Thoracic aorta (tissue), 2 donors: Measurements from ENCODE around the gene MBD3. TPM values are rescaled to one million over a fixed set of nuclear protein-coding genes. Genes with fewer than 3 reads are reported as not detected.

ENCODE experiments used
- ATAC-seq: fragments of 150-250 bp; one replicate; pipeline ENCODE4 v1.8.0; 2017; ENCODE audit warnings: low read depth; ENCODE audit not compliant: insufficient number of reproducible peaks, low FRiP score
- DNase-seq: peaks from one replicate; pipeline ENCODE4 v3.0.0-alpha.2; 2020; ENCODE audit warnings: low spot score
- H3K27ac ChIP-seq, 2 donors: fragments of 200-600 bp; sonication (generic); 1 replicate in 1 of 2; 2 replicates in 1 of 2; pipeline ENCODE4 v1.5.1; 2016; ENCODE audit warnings: mild to moderate bottlenecking in 2 of 2, moderate library complexity in 2 of 2
- H3K27me3 ChIP-seq: fragments of 200-600 bp; sonication (generic); replicated peaks from 2 replicates; pipeline ENCODE4 v1.6.0; 2016; ENCODE audit warnings: mild to moderate bottlenecking; ENCODE audit not compliant: insufficient read depth
- H3K36me3 ChIP-seq: fragments of 200-600 bp; sonication (generic); one replicate; pipeline ENCODE4 v1.5.1; 2016
- H3K4me1 ChIP-seq, 2 donors: fragments of 200-600 bp; sonication (generic); 1 replicate in 1 of 2; 2 replicates in 1 of 2; pipeline versions ENCODE4 v1.5.1 to v1.6.0; 2016; ENCODE audit warnings: low read depth in 2 of 2, mild to moderate bottlenecking in 1 of 2; ENCODE audit not compliant: control insufficient read depth in 1 of 2
- H3K4me3 ChIP-seq: fragments of 200-600 bp; sonication (generic); 2 replicates; pipeline ENCODE4 v1.5.1; 2016; ENCODE audit warnings: mild to moderate bottlenecking
- H3K9me3 ChIP-seq: fragments of 200-600 bp; sonication (generic); 2 replicates; pipeline ENCODE4 v1.5.1; 2016
- total RNA-seq, 2 donors: library from RNA; depleted of rRNA; stranded (reverse); fragments of >200 nt; gene quantifications; one replicate each; pipeline versions ENCODE4 v1.1.0 to v1.2.3, GENCODE V29; 2016
- TF ChIP-seq, protein P1 (sequence below): fragments of 200-600 bp; sonication (generic); IDR thresholded peaks from one replicate; pipeline ENCODE4 v1.5.1; 2019; ENCODE audit warnings: antibody characterized with exemption

The MBD3 gene
- total RNA-seq, 2 donors from 2014 or later, result 97.8 to 102 TPM

DNA sequence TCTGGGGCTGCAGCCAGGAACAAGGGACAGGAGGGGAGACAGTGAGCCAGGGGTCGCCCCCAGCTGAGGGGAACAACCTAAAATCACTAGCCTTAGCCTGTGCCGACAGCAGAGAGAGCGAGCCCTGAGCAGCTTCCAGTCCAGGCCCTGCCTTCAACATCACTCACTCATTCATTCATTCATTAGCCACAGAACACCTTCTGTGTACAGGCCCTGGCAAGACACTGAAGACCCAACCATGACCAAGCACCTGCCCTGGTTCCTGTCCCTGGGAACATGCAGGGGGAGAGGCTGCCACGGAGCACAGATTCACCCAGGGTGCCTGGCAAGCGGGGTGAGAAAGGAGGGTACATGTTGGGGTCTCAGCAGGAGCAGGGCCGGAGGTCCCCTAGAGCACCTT lies 29.4 kb downstream of the MBD3 start:
- Histone ChIP-seq H3K27me3 (no peaks in the 10 kb centered on the region), H3K27ac (no peak overlapping the region), H3K9me3 (no peaks in the 10 kb centered on the region), H3K36me3 (no peaks in the 10 kb centered on the region), H3K4me3 (no peak overlapping the region), H3K4me1 (peaks cover 0 to 9% of the 10 kb centered on the region in 2 donors)
- DNase-seq, result no peak
- ATAC-seq, result no peak
- TF ChIP-seq, protein P1, sequence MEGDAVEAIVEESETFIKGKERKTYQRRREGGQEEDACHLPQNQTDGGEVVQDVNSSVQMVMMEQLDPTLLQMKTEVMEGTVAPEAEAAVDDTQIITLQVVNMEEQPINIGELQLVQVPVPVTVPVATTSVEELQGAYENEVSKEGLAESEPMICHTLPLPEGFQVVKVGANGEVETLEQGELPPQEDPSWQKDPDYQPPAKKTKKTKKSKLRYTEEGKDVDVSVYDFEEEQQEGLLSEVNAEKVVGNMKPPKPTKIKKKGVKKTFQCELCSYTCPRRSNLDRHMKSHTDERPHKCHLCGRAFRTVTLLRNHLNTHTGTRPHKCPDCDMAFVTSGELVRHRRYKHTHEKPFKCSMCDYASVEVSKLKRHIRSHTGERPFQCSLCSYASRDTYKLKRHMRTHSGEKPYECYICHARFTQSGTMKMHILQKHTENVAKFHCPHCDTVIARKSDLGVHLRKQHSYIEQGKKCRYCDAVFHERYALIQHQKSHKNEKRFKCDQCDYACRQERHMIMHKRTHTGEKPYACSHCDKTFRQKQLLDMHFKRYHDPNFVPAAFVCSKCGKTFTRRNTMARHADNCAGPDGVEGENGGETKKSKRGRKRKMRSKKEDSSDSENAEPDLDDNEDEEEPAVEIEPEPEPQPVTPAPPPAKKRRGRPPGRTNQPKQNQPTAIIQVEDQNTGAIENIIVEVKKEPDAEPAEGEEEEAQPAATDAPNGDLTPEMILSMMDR, result no peak

DNA sequence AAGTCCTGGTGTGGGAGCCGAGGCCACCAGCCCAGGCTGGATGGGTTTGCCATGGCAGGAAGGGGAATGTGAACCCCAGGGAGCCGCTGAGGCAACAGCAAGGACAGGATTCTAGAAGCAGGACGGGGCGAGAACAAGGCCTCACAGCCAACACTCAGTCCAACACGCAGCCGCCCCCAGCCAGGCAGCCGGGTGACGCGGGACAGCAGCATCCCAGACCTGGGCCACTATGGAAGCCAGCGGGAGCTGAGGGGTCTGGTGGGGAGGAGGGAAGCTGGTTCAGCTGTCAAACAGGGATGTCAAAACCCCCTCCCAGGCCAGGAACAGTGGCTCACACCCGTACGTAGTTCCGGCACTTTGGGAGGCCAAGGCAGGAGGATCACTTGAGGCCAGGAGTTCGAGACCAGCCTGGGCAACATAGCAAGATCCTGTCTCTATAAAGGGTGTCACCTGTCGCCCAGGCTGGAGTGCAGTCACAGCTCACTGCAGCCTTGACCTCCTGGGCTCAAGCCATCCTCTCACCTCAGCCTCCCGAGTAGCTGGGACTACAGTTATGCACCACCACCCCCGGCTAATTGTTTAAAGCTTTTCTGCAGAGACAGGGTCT lies 31.3 kb downstream of the MBD3 start:
- Histone ChIP-seq H3K36me3 (no peaks in the 10 kb centered on the region), H3K27ac (no peak overlapping the region), H3K4me3 (no peak overlapping the region), H3K4me1 (peaks cover 0 to 6% of the 10 kb centered on the region in 2 donors), H3K27me3 (no peaks in the 10 kb centered on the region), H3K9me3 (no peaks in the 10 kb centered on the region)
- TF ChIP-seq, protein P1, result no peak
- ATAC-seq (no peak), DNase-seq (no peak)

DNA sequence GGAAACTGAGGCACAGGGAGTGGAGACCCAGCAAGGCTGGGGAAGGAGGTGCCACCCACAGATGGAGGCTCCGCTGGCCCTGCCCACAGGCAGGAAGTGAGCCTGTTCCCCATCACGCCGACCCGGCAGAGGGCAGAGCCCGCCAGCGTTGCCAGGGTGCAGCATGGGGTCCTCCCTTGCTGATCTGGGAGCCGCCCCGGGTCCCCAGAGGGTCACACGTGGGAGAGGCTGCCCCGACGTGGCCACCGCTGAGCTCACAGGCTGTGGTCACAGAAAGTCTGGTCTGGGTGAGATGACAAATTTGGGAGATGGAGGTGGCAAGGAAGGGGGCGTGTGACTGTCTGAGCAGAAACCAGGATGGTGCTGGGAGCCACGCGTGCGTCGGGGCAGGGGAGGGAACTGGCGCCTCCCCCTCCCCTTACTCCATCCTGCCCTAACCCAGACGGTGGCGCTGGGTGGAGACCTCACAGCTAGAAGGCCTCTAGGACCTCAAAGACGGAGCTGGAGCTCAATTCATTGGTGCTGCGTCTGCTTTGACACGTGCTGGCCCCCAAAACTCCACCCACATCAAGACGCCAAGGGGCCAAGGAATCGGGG lies 32.3 kb downstream of the MBD3 start:
- H3K27ac ChIP-seq, result no peak overlapping the region
- TF ChIP-seq, protein P1, result no peak
- no peaks in the 10 kb centered on the region for H3K4me1 ChIP-seq
- H3K36me3 ChIP-seq, result no peaks in the 10 kb centered on the region
- no peak for DNase-seq
- no peaks in the 10 kb centered on the region for H3K27me3 ChIP-seq
- ATAC-seq, result no peak
- no peaks in the 10 kb centered on the region for H3K9me3 ChIP-seq
- no peak overlapping the region for H3K4me3 ChIP-seq

DNA sequence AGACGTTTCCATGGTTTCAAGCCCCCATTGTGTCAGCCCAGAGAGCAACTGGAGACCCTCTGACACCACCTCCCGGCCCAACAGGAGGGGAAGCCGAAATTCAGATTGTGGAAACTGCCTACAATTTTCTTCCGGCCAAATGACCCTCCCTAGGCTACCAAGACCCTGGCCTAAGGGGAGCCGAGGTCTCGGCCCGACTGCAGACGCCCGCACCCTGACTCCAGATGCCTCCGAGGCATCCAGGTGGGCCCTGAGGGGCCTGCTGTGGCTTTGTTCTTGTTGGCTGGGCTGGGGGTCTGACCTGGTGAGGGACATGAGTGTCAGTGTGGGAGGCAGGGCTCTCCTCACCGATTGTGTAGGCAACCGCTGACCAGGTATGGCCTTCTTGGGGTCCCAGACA lies 34.1 kb downstream of the MBD3 start:
- Histone ChIP-seq H3K4me3 (no peak overlapping the region), H3K27me3 (no peaks in the 10 kb centered on the region), H3K36me3 (no peaks in the 10 kb centered on the region), H3K4me1 (no peaks in the 10 kb centered on the region), H3K27ac (no peak overlapping the region), H3K9me3 (no peaks in the 10 kb centered on the region)
- ATAC-seq (no peak), DNase-seq (no peak)
- TF ChIP-seq, protein P1, result no peak

DNA sequence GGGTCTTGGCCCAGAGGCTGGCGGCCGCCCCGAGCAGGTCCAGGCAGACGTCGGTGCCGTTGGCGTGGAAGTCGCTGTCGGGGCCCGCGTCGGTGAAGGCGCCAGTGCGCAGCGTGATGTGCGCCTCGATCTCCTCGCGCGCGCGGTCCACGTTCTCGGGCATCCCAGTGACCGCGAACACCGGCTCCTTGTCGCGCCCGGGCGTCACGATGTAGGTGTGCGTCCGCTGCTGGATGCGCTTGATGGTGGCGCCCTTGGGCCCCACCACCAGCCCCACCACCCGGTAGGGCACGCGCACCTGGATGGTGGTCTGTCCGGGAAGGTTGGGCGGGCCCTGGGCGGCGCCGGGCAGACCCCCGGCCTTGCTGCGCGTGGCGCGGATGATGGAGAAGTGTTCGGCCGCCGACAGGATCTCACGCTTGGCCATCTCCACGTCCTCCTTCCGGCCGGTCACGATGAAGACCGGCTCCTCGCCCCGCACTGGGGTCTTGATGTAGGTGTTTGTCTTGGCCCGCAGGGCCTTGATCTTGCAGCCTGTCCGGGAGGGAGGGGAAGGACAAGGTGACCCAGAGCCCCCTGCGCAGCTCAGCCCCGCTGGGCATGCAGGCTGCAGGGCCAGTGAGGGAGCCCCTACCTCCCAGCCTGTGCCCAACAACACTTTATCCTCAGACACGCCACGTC lies 36.1 kb downstream of the MBD3 start:
- Histone ChIP-seq H3K27me3 (no peaks in the 10 kb centered on the region), H3K4me3 (no peak overlapping the region), H3K4me1 (no peaks in the 10 kb centered on the region), H3K9me3 (no peaks in the 10 kb centered on the region), H3K36me3 (no peaks in the 10 kb centered on the region), H3K27ac (no peak overlapping the region)
- ATAC-seq (no peak), DNase-seq (no peak)
- TF ChIP-seq, protein P1, result no peak
